Vagina (tissue), 2 donors: ENCODE results near the gene F7.

Source experiments
- POLR2A ChIP-seq, 2 donors: fragments of 450-650 bp; IDR thresholded peaks; one replicate each; pipeline ENCODE4 v1.6.1; 2017; ENCODE audit warnings: antibody characterized with exemption in 2 of 2, mild to moderate bottlenecking in 2 of 2, moderate library complexity in 2 of 2
- TF ChIP-seq, protein P1 (sequence below), 3 experiments: fragments of 450-650 bp in 2 of 3; fragments of 200-600 bp in 1 of 3; sonication (generic) in 1 of 3; IDR thresholded peaks; one replicate each; pipeline ENCODE4 v1.5.1; 2017 to 2019; ENCODE audit warnings: antibody characterized with exemption in 3 of 3, mild to moderate bottlenecking in 2 of 3, moderate library complexity in 2 of 3

DNA sequence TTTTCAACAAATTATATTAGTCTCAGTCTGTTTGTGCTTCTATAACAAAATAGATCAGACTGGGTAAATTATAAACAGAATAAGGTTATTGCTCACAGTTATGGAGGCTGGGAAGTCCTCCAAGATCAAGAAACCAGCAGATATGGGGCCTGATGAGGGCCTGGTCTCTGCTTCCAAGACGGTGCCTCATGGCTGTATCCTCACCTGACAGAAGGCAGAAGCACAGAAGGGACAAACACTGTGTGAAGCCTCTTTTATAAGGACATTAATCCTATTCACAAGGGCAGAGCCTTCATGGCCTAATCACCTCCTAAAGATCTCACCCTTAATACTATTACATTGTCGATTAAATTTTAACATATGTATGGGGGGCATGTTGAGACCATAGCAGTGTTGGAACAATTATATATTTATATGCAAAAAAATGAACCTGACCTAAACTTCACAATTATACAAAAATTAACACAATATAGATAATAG lies 29.7 kb downstream of the F7 start:
- TF ChIP-seq, protein P1, sequence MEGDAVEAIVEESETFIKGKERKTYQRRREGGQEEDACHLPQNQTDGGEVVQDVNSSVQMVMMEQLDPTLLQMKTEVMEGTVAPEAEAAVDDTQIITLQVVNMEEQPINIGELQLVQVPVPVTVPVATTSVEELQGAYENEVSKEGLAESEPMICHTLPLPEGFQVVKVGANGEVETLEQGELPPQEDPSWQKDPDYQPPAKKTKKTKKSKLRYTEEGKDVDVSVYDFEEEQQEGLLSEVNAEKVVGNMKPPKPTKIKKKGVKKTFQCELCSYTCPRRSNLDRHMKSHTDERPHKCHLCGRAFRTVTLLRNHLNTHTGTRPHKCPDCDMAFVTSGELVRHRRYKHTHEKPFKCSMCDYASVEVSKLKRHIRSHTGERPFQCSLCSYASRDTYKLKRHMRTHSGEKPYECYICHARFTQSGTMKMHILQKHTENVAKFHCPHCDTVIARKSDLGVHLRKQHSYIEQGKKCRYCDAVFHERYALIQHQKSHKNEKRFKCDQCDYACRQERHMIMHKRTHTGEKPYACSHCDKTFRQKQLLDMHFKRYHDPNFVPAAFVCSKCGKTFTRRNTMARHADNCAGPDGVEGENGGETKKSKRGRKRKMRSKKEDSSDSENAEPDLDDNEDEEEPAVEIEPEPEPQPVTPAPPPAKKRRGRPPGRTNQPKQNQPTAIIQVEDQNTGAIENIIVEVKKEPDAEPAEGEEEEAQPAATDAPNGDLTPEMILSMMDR (IDR thresholded peaks at IDR 0.05) = no peak
- TF ChIP-seq POLR2A (IDR thresholded peaks at IDR 0.05) = no peak
